GM23338 (cell line): ENCODE measurements around the gene URAD. TPM values are rescaled to one million over a fixed set of nuclear protein-coding genes. Genes with fewer than 3 reads are reported as not detected.

Experiments used
- ATAC-seq: fragments of 200-7000 bp; cut with Tn5 transposase; 3 replicates; pipeline ENCODE4 v1.9.1; 2020
- DNase-seq: peaks from one replicate; pipeline ENCODE4 v3.0.0-alpha.2; 2015; ENCODE audit warnings: low spot score
- H2AFZ ChIP-seq: fragments of 200-600 bp; sonication (generic); 2 replicates; pipeline ENCODE4 v1.8.0; 2016; ENCODE audit warnings: antibody characterized with exemption, mild to moderate bottlenecking, moderate library complexity
- H3F3A ChIP-seq: fragments of 200-600 bp; sonication (generic); replicated peaks from 2 replicates; pipeline ENCODE4 v1.8.0; 2017; ENCODE audit warnings: antibody characterized with exemption, mixed run types, low read depth
- H3K27ac ChIP-seq: fragments of 200-600 bp; sonication (generic); 2 replicates; pipeline ENCODE4 v1.6.1; 2016; ENCODE audit warnings: low read depth
- H3K27me3 ChIP-seq: fragments of 200-600 bp; sonication (generic); 2 replicates; pipeline ENCODE4 v1.8.0; 2016; ENCODE audit warnings: mild to moderate bottlenecking, mixed run types, moderate library complexity; ENCODE audit not compliant: insufficient read depth
- H3K36me3 ChIP-seq: fragments of 200-600 bp; sonication (generic); 2 replicates; pipeline ENCODE4 v1.8.0; 2016; ENCODE audit warnings: mild to moderate bottlenecking; ENCODE audit not compliant: insufficient read depth
- H3K4me1 ChIP-seq: fragments of 200-600 bp; sonication (generic); 2 replicates; pipeline ENCODE4 v1.8.0; 2016; ENCODE audit warnings: mild to moderate bottlenecking, moderate library complexity; ENCODE audit not compliant: insufficient read depth
- H3K4me2 ChIP-seq: fragments of 200-600 bp; sonication (generic); 2 replicates; pipeline ENCODE4 v1.7.1; 2017; ENCODE audit warnings: mixed run types
- H3K4me3 ChIP-seq: fragments of 200-600 bp; sonication (generic); 2 replicates; pipeline ENCODE4 v1.6.1; 2016; ENCODE audit warnings: mixed run types
- H3K79me2 ChIP-seq: fragments of 200-600 bp; sonication (generic); replicated peaks from 2 replicates; pipeline ENCODE4 v1.8.0; 2017; ENCODE audit warnings: mild to moderate bottlenecking; ENCODE audit not compliant: insufficient read depth
- H3K9me2 ChIP-seq: fragments of 200-600 bp; sonication (generic); 2 replicates; pipeline ENCODE4 v1.8.0; 2017; ENCODE audit not compliant: insufficient read depth
- H4K20me1 ChIP-seq: fragments of 200-600 bp; sonication (generic); replicated peaks from 2 replicates; pipeline ENCODE4 v1.8.0; 2017; ENCODE audit warnings: mild to moderate bottlenecking; ENCODE audit not compliant: insufficient read depth
- H3K27ac Mint-ChIP-seq: 2 replicates; pipeline ENCODE4 v1.8.0; 2020; ENCODE audit warnings: inconsistent platforms, mild to moderate bottlenecking, moderate library complexity, mixed read lengths
- H3K27me3 Mint-ChIP-seq: 3 replicates; pipeline ENCODE4 v1.8.0; 2022; ENCODE audit warnings: low read depth, mild to moderate bottlenecking, moderate library complexity, mixed read lengths, inconsistent platforms; ENCODE audit not compliant: insufficient read depth, poor library complexity
- H3K36me3 Mint-ChIP-seq: 3 replicates; pipeline ENCODE4 v1.8.0; 2021; ENCODE audit warnings: low read depth, mild to moderate bottlenecking, inconsistent platforms, moderate library complexity, mixed read lengths
- H3K4me1 Mint-ChIP-seq: 3 replicates; pipeline ENCODE4 v1.8.0; 2020; ENCODE audit warnings: mild to moderate bottlenecking, inconsistent platforms, mixed read lengths
- H3K4me3 Mint-ChIP-seq: 3 replicates; pipeline ENCODE4 v1.8.0; 2021; ENCODE audit warnings: moderate library complexity, mild to moderate bottlenecking, inconsistent platforms, mixed read lengths
- H3K9me3 Mint-ChIP-seq: 3 replicates; pipeline ENCODE4 v1.8.0; 2020; ENCODE audit warnings: moderate library complexity, mild to moderate bottlenecking, inconsistent platforms, mixed read lengths
- EZH2 ChIP-seq: fragments of 200-600 bp; sonication (generic); IDR thresholded peaks from one replicate; pipeline ENCODE4 v1.8.0; 2017; ENCODE audit warnings: antibody characterized with exemption, mild to moderate bottlenecking, low read depth; ENCODE audit not compliant: unreplicated experiment
- EZH2phosphoT487 ChIP-seq: fragments of 200-600 bp; sonication (generic); IDR thresholded peaks from one replicate; pipeline ENCODE4 v1.8.1; 2018; ENCODE audit warnings: antibody characterized with exemption; ENCODE audit not compliant: unreplicated experiment
- STAT1 ChIP-seq: IDR thresholded peaks from one replicate; pipeline ENCODE4 v1.6.1; 2016; ENCODE audit warnings: antibody characterized with exemption; ENCODE audit not compliant: unreplicated experiment
- ZNF114 ChIP-seq: fragments of 250-450 bp; sonication (Bioruptor Pico); IDR thresholded peaks from 2 replicates; pipeline ENCODE4 v1.5.0; 2020; ENCODE audit warnings: mild to moderate bottlenecking, moderate library complexity
- ZNF331 ChIP-seq: fragments of 250-450 bp; sonication (Bioruptor Pico); IDR thresholded peaks from 2 replicates; pipeline ENCODE4 v1.5.0; 2020; ENCODE audit warnings: low read depth, mild to moderate bottlenecking, moderate library complexity
- polyA plus RNA-seq: library from polyadenylated mRNA; unstranded; fragments of >200 nt; fragmentation: Nextera tagmentation; extraction: Ambion mirVana; gene quantifications from 2 replicates; pipeline ENCODE4 v1.2.1, GENCODE V29; 2016
- total RNA-seq: library from RNA; depleted of rRNA; stranded (reverse); fragments of >200 nt; shearing (Covaris generic); gene quantifications from 2 replicates; pipeline ENCODE4 v1.2.3, GENCODE V29; 2014
- TF ChIP-seq, protein P1 (sequence below): IDR thresholded peaks from 2 replicates; pipeline ENCODE4 v1.6.1; 2016; ENCODE audit warnings: antibody characterized with exemption

Gene URAD
- total and polyA plus RNA-seq, 2 experiments from 2014 or later = not detected

DNA sequence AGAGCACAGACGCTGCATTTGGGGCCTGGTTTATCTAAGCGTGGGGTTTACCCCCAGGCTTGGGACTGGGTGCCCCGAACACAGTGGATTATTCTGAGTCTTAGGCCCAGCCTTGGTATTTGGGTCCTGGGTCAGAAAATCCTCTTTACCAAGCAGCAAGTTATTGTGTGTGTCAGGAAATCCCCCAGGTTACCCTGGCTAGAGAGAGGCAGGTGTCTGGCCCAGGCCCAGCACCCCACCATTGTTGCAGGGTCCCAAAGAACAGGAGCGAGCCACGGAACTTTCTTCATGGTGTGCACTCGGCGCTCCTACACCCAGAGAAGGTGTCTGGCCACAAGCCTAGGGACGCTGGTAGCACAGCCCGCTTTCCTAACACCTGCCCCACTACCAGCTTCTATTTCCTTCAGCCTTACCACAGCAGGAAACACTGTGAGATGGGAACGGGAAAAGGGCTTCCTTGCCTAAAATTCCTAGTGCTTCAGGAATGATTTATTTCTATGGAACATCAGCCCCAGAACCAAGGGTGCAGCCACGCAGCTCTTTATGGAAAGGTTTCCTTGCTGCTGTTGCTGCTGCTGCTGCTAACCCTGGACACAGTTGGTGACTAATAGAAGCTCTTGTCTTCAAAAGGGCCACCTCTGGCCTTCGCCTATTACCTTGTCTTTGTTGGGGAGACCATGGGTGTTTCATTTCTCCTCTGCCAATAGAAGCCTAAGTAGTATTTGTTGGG is 12.0 kb downstream of the URAD start:
- Histone ChIP-seq H2AFZ (no peak overlapping the region), H3K27ac (no peak overlapping the region), H3K9me2 (no peaks in the 10 kb centered on the region), H4K20me1 (peaks cover 47% of the 10 kb centered on the region), H3F3A (peaks cover 57% of the 10 kb centered on the region), H3K4me3 (no peak overlapping the region), H3K27me3 (peaks cover 100% of the 10 kb centered on the region), H3K79me2 (no peaks in the 10 kb centered on the region), H3K4me1 (peaks cover 50% of the 10 kb centered on the region), H3K36me3 (no peaks in the 10 kb centered on the region; the same call in 1 of the 2 replicates), H3K4me2 (no peak overlapping the region)
- no peak overlapping the region for H3K4me3 Mint-ChIP-seq
- no peak for ATAC-seq
- H3K27ac Mint-ChIP-seq = no peak overlapping the region
- peaks cover 99% of the 10 kb centered on the region for H3K27me3 Mint-ChIP-seq
- no peaks in the 10 kb centered on the region for H3K36me3 Mint-ChIP-seq
- H3K9me3 Mint-ChIP-seq = peaks cover 6% of the 10 kb centered on the region; the same call in 2 of the 3 replicates
- TF ChIP-seq EZH2 (peak; percentile 97), EZH2phosphoT487 (peak; percentile 75), ZNF331 (CRISPR knock-in tag) (no peak)
- TF ChIP-seq, protein P1, sequence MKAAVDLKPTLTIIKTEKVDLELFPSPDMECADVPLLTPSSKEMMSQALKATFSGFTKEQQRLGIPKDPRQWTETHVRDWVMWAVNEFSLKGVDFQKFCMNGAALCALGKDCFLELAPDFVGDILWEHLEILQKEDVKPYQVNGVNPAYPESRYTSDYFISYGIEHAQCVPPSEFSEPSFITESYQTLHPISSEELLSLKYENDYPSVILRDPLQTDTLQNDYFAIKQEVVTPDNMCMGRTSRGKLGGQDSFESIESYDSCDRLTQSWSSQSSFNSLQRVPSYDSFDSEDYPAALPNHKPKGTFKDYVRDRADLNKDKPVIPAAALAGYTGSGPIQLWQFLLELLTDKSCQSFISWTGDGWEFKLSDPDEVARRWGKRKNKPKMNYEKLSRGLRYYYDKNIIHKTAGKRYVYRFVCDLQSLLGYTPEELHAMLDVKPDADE = no peak
- peaks cover 39% of the 10 kb centered on the region for H3K4me1 Mint-ChIP-seq
- DNase-seq = no peak

DNA sequence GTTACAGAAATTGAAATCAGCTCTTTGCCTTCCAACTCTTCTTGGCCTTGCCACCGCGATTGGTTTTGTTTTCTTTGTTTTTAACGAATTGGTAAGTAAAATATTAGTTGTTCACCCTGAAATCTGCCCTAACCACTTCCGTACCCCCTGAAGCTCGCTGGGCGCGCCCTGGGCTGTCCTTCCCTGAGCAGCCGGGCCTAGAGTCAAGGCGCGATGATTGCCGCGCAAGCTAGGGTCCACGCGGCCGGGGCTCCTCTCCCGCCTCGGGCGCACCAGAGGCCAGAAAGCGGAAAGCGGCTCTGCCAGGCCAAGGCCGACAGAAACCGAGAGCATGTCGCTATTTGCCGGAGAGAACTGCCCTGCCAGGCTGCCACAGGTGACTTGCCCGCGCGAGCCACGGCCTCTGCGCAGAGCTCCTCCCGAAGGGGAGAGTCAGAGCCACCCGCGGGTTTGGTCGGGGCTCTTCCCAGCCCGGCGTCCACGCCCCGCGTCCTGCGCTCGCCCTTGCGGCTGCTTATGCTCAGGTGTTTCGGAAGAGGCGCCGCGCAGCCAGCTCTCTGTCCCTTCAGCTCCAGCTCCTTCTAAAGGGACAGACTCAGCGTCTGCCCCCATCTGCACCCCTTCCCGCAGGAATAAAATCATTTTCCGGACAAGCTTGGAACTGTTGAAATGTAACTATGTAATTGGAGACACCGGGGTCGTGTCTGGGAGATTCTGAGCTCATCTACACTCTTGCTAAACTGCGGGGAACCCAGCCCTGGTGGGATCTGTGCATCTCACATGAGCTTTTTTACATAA is 12.7 kb downstream of the URAD start:
- Histone ChIP-seq H3K4me2 (peak overlapping the region; percentile 38; the same call in 1 of the 2 replicates), H3K27me3 (peaks cover 100% of the 10 kb centered on the region), H2AFZ (no peak overlapping the region), H3K4me3 (no peak overlapping the region), H3K36me3 (no peaks in the 10 kb centered on the region; the same call in 1 of the 2 replicates), H3F3A (peaks cover 55% of the 10 kb centered on the region), H3K79me2 (no peaks in the 10 kb centered on the region), H3K4me1 (peaks cover 53% of the 10 kb centered on the region), H3K9me2 (no peaks in the 10 kb centered on the region), H4K20me1 (peaks cover 47% of the 10 kb centered on the region), H3K27ac (no peak overlapping the region)
- Mint-ChIP-seq H3K9me3 (peaks cover 4% of the 10 kb centered on the region; the same call in 2 of the 3 replicates), H3K4me3 (peak overlapping the region; percentile 21; the same call in 1 of the 3 replicates), H3K4me1 (peaks cover 44% of the 10 kb centered on the region), H3K27ac (no peak overlapping the region), H3K27me3 (peaks cover 99% of the 10 kb centered on the region), H3K36me3 (no peaks in the 10 kb centered on the region)
- no peak for TF ChIP-seq ZNF114 (CRISPR knock-in tag)
- TF ChIP-seq EZH2phosphoT487 = peak; percentile 99
- TF ChIP-seq STAT1 = no peak
- TF ChIP-seq EZH2 = peak; percentile 99
- ATAC-seq (no peak), DNase-seq (no peak)
